Measurements from ENCODE around the gene NFAM1. TPM values are rescaled to one million over a fixed set of nuclear protein-coding genes. Genes with fewer than 3 reads are reported as not detected.

NFAM1 gene
- total and polyA plus RNA-seq, 2 experiments from 2014 or later, result 0.11 to 0.49 TPM

DNA sequence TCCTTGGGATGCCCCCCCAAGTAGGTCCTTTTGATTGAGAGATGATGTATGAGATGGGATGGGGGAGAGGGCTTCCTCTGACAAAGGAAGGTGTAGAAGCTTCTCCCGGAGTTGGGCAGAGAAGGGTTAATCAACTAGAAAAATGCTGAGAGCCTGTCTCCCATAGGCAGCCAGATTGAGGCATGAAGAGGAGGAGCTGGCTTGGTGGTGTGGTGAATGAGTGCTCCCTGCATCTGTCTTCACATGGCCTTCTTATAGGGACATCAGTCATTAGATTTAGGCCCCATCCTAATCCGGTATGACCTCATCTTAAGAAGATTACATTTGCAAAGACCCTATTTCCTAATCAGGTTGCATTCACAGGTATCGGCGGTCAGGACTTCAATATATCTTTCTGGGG, 61.1 kb downstream of the NFAM1 start:
- Mint-ChIP-seq H3K4me3 (no peak overlapping the region; the same call in 2 of the 3 replicates), H3K36me3 (ENCODE audit: low read depth) (no peaks in the 10 kb centered on the region), H3K27ac (no peak overlapping the region), H3K9me3 (no peaks in the 10 kb centered on the region; the same call in 2 of the 3 replicates), H3K27me3 (ENCODE audit: insufficient read depth, low read depth, poor library complexity) (peaks cover 31% of the 10 kb centered on the region), H3K4me1 (peaks cover 47% of the 10 kb centered on the region)
- Histone ChIP-seq H3K36me3 (ENCODE audit: insufficient read depth) (no peaks in the 10 kb centered on the region; the same call in 1 of the 2 replicates), H3K4me1 (ENCODE audit: insufficient read depth) (peaks cover 46% of the 10 kb centered on the region), H3K27me3 (ENCODE audit: insufficient read depth) (peaks cover 14% of the 10 kb centered on the region), H3K4me3 (no peak overlapping the region), H3K9me2 (ENCODE audit: insufficient read depth) (no peaks in the 10 kb centered on the region), H3K79me2 (replicated peaks; ENCODE audit: insufficient read depth) (peaks cover 20% of the 10 kb centered on the region), H3K4me2 (peak overlapping the region; percentile 32; the same call in 1 of the 2 replicates), H4K20me1 (replicated peaks; ENCODE audit: insufficient read depth) (no peaks in the 10 kb centered on the region; the same call in 1 of the 2 replicates), H3K27ac (ENCODE audit: low read depth) (no peak overlapping the region), H2AFZ (no peak overlapping the region), H3F3A (replicated peaks; ENCODE audit: low read depth) (peaks cover 20% of the 10 kb centered on the region)
- no peak for TF ChIP-seq STAT1 (IDR thresholded peaks at IDR 0.05; ENCODE audit: unreplicated experiment)
- TF ChIP-seq JUNB (IDR thresholded peaks at IDR 0.05; ENCODE audit: unreplicated experiment), result no peak
- no peak for TF ChIP-seq CREB1 (CRISPR knock-in tag; IDR thresholded peaks at IDR 0.05; ENCODE audit: low read depth)
- TF ChIP-seq POLR2AphosphoS5 (IDR thresholded peaks at IDR 0.05; ENCODE audit: low read depth), result no peak
- TF ChIP-seq ZNF114 (CRISPR knock-in tag; IDR thresholded peaks at IDR 0.05), result no peak
- TF ChIP-seq NANOG (IDR thresholded peaks at IDR 0.05; ENCODE audit: borderline replicate concordance), result no peak
- TF ChIP-seq EZH2 (IDR thresholded peaks at IDR 0.05; ENCODE audit: low read depth, unreplicated experiment), result no peak
- TF ChIP-seq, protein P1, sequence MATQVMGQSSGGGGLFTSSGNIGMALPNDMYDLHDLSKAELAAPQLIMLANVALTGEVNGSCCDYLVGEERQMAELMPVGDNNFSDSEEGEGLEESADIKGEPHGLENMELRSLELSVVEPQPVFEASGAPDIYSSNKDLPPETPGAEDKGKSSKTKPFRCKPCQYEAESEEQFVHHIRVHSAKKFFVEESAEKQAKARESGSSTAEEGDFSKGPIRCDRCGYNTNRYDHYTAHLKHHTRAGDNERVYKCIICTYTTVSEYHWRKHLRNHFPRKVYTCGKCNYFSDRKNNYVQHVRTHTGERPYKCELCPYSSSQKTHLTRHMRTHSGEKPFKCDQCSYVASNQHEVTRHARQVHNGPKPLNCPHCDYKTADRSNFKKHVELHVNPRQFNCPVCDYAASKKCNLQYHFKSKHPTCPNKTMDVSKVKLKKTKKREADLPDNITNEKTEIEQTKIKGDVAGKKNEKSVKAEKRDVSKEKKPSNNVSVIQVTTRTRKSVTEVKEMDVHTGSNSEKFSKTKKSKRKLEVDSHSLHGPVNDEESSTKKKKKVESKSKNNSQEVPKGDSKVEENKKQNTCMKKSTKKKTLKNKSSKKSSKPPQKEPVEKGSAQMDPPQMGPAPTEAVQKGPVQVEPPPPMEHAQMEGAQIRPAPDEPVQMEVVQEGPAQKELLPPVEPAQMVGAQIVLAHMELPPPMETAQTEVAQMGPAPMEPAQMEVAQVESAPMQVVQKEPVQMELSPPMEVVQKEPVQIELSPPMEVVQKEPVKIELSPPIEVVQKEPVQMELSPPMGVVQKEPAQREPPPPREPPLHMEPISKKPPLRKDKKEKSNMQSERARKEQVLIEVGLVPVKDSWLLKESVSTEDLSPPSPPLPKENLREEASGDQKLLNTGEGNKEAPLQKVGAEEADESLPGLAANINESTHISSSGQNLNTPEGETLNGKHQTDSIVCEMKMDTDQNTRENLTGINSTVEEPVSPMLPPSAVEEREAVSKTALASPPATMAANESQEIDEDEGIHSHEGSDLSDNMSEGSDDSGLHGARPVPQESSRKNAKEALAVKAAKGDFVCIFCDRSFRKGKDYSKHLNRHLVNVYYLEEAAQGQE (IDR thresholded peaks at IDR 0.05; ENCODE audit: unreplicated experiment), result no peak
- TF ChIP-seq ZNF462 (CRISPR knock-in tag; IDR thresholded peaks at IDR 0.05), result no peak
- no peak for TF ChIP-seq EZH2phosphoT487 (IDR thresholded peaks at IDR 0.05; ENCODE audit: unreplicated experiment)
- no peak for TF ChIP-seq ETS1 (IDR thresholded peaks at IDR 0.05)
- no peak for TF ChIP-seq ZNF331 (CRISPR knock-in tag; IDR thresholded peaks at IDR 0.05; ENCODE audit: low read depth)
- TF ChIP-seq, protein P2, sequence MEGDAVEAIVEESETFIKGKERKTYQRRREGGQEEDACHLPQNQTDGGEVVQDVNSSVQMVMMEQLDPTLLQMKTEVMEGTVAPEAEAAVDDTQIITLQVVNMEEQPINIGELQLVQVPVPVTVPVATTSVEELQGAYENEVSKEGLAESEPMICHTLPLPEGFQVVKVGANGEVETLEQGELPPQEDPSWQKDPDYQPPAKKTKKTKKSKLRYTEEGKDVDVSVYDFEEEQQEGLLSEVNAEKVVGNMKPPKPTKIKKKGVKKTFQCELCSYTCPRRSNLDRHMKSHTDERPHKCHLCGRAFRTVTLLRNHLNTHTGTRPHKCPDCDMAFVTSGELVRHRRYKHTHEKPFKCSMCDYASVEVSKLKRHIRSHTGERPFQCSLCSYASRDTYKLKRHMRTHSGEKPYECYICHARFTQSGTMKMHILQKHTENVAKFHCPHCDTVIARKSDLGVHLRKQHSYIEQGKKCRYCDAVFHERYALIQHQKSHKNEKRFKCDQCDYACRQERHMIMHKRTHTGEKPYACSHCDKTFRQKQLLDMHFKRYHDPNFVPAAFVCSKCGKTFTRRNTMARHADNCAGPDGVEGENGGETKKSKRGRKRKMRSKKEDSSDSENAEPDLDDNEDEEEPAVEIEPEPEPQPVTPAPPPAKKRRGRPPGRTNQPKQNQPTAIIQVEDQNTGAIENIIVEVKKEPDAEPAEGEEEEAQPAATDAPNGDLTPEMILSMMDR (conservative IDR thresholded peaks at IDR 0.05; ENCODE audit: low read depth in 2 of 2), result no peak
- ATAC-seq, result no peak
- peak; percentile 43 for DNase-seq (ENCODE audit: low spot score)

Data from GM23338 (cell line).